GM19463 (cell line): ENCODE data around the gene EPB41L2.

ENCODE experiments used
- ATAC-seq: cut with Tn5 transposase; IDR thresholded peaks from one replicate; pipeline ENCODE4 v1.9.1; 2021; ENCODE audit warnings: mild to moderate bottlenecking, moderate library complexity; ENCODE audit not compliant: unreplicated experiment

Gene EPB41L2

DNA sequence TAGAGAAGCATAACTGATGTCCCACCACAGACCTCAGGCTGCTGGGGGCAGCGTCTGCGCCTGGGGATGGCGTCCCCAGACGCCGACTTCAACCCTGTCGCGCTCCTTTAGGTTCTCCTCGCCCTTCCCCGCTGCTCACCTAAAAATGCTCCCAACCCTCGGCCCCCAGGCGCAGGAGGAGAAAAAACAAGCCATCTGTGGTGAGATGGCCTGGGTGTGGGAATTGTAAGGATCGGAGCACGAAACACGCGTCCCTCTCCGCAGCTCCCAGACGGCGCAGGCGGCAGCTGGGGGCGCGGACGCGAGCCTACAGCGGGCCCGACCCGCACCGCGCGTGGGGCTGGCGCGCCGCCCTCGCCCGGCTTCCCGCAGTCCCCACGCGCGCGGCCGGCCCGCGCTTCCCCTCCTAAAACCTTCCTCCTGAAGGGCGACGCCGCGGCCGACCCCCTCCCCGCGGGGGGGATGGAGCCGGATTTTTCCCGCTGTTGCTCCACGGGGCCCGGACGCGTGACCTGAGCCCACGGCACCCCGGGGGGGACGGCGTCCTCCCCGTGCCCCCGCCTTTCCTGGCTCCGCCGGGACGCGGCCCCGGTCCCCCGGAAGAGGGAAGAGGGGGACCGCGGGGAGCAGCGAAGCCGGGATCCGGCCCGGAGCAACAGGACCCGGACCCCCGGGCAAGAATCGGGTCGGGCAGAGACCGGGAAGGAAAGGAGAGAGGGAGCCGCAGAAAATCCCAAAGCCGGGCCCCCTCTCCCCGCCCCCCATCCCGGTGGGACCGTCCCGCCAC is 611 bp downstream of the EPB41L2 start:
- ATAC-seq = no peak

DNA sequence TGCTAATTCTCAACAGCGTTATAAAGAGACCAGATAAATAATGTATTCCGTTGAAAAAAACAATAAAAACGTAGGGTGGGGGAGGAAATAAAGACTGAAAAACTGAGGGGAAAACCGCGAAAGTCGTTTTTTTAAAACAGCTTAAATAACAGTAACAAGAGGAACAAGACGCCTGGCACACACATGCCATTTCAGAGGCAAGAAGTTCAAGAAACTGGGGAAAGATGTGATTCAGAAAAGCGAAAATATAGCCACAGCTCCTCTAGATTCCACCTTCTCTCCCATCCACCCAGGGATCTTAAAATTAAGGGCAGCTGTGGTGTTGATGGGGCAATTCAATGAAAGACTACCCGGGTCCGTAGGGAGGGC is 1.3 kb downstream of the EPB41L2 start:
- ATAC-seq = no peak

DNA sequence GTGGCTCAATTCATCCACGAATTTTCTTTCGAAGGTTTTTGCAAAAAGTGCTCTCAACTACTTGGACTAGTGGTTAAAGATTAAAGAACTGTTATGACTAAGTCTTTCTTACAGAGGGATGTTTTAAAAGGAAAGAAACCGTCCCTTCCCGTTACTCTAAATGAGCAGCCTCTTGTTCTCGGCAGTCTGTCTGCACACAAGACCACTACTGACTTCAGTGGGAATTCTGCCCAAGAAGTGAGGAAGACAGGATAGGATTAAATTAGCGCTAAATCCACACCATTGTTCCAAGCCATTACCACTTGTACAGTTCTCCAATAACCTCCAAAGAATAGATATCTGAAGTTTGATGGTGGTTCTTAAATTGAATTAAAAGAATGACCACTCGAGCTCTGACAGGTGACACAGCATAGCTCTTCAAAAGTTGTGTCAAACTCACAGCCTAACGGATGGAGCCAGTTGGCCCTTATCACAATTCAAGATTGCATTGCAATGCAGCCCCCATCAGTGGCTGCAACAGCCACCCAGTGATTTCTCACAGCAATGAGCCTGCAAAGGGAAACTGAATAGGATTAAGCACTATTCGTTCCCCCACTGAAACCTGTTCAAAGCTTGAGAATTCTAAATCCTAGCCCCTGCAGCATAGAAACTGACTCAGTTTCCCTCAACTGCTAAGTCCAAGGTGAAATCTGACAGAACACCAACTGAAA is 1.8 kb downstream of the EPB41L2 start:
- ATAC-seq = peak; percentile 24

DNA sequence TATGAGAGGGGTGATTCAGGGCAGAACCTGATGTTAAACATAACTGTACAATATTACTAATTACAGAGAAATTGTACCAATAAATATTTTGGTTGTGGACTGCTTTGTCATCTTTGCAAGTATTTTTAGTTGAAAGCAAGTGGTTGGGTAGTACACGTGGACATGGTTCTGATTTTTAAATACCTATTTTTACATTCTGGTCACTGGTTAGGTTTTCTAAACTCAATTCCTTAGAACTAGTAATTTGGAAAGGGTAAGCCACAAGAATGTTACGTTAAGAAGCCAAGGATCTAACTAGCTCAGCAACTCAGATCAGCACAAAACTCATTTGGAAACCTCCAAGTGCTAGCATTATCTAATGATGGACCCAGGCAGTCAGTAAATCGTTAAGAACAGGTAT is 2.7 kb downstream of the EPB41L2 start:
- no peak for ATAC-seq

DNA sequence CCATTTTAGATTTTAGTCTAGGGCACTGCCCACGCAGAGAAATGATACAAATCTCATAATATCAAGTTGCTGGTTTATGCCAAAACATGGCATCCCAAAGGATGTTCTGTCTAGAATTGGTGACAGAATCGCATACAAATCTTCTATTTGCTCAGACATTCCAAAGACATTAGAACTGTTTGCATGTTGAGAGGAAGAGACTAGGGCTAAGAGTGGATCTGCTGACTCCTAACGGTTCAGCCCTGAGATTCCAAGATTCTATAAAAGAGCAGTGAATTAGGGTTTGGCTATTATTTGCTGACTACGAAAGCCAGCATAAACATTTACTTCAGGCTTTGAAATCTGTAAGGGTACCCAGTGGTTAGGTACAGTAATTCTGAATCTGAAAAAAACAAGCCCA is 3.6 kb downstream of the EPB41L2 start:
- ATAC-seq = no peak

DNA sequence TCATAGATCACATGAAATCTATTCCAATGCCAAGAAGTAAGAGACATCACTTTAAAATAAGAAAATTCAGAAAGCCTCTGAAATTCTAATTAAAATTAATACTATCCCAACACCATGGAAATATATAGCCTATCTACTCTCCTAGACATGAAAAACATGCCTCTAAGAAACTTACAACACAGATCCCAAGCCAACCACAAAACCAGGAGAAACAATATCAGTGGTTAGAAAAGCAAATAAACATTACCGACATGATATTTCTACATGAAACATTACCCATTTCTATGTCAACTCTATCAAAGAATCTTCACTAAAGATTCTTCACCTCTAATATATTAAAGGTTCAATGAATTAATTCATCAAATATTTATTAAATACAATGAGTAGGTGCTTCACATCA is 4.8 kb downstream of the EPB41L2 start:
- ATAC-seq = no peak

DNA sequence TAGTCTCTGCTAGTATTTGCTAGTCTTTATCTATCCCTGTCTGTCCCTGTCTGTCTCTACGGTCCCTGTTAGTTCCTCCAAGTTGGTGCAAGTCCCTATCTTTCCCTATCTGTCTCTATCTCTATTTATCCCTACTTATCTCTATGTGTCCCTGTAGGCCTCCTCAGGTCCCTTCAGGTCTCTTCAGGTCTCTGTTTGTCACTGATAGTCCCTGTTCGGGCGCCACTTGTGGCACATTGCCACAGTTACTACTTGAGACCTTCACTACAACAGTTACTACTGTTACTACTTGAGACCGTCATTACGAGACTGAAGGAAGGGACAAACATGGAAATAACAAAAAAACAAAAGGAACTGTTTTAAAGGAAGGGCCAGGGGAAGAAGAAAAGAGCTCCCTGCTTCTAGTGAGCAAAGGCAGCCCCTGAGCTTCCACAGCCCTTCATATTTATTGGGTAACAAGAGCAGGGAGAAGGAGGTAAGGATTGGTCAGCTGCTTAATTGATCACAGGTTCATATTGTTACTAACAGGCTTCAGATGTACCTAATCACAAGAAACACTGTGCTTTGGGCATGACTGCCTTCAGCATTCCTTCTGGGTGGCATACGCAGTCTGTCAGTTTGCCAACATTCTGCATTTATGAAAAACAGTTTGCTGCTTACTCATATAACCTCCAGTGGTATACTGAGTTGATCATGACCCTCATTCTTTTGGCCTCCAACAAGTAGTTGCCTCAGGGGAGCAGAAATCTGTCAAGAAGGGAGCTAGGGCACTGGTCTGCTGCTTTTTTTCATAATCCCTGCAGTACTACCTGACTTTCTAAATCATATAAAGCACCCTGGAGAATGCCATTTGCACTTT is 8.4 kb downstream of the EPB41L2 start:
- no peak for ATAC-seq

DNA sequence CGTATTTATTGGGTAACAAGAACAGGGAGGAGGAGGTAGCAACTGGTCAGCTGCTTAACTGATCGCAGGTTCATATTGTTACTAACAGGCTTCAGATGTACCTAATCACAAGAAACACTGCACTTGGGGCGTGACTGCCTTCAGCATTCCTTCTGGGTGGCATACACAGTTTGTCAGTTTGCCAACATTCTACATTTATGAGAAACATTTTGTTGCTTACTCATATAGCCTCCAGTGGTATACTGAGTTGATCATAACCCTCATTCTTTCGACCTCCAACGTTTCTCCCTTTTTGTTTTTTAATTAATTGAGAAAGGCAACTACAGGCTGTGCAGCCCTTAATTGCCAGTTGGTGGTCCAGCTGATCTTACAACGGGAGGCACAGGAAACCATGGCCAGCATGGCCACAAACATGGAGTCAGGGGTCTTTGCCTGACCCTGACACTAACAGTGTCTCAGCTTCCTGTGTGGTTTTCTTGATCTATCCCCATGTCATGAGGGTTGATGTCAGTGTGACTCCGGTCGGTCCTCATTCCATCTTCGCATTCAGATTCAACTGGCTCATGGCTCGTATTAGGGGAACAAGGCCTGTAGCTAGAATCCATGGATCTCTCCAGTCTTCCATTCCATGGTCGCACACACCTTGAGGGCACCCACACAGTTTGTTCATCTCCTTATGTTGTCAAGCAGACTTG is 9.4 kb downstream of the EPB41L2 start:
- ATAC-seq = no peak

DNA sequence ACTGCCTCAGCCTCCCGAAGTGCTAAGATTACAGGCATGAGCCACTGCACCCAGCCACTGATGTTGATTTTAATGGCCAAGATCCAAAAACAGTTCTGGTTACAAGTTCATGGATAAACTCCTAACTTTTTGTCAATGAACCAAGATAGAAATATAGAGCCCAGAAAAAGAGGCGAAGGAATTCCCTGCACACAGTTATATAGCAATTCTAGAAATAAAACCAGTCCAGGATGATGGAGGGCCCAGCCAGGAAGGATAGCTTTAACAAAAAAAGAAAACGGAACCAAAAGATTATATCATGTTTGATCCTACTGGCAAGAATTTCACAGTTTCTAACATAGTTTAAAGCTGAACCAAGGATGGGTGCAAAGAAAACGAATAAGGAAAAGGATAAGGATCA is 10.9 kb downstream of the EPB41L2 start:
- no peak for ATAC-seq

DNA sequence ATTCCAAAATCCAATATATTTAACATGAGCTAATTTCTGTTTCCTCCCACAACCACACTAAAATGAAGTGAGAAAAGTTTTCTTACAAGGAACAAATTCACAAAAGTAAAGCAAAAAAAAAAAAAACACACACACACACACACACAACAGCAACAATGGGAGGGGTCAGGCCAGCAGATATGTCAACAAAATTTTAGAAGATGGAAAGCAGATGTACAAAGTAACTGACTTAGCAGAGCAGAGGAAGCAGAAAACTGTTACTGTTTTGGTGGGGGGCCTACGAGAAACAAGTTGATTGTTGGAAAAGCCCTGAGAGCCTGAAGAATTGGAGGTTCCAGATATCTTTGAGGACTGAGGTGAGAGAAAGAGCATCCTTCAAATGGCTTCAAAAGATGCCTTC is 11.7 kb downstream of the EPB41L2 start:
- ATAC-seq = no peak

DNA sequence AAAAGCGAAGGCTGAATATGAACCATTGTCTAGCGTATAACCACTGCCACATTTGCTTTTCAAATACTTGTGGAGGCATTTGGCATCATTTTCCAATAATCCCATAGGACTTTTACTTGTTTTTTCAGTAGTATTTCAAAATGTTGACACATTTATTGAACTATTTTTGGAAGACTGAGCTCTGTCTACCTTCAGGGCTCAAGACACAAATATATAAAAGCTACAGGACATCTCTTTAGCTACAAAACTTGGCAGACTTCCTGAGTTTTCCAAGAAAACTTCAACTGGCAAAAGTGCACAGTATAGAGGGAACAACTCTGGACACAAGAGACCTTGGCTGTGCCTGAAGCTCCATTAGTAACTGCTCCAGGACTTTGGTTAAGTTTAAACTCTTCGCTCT is 13.4 kb downstream of the EPB41L2 start:
- no peak for ATAC-seq

DNA sequence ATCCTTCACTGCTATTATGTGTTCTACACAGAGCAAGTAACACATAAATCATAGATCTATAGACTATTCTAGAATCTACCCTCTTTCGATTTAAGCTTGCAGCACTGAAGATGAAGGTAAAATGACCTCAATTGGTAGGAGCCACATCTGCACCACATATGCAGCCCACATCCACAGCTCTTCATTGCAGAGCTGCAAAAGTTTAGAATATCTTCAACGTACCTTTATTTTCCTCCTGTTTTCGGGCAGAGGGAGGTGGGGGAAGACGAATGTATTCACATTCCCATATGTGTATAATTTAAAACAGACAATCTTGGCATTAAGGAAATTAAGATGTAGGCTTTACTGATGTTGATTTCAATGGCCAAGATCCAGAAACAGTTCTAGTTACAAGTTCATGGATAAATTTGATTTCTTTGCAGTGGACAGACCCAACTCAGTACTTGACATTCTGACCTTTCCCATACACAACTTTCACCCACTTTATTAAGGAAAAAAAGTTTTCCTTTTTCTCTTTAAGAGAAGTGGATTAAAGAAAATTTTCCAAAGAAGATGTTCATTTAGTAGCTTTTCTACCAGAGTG is 14.0 kb downstream of the EPB41L2 start:
- no peak for ATAC-seq

DNA sequence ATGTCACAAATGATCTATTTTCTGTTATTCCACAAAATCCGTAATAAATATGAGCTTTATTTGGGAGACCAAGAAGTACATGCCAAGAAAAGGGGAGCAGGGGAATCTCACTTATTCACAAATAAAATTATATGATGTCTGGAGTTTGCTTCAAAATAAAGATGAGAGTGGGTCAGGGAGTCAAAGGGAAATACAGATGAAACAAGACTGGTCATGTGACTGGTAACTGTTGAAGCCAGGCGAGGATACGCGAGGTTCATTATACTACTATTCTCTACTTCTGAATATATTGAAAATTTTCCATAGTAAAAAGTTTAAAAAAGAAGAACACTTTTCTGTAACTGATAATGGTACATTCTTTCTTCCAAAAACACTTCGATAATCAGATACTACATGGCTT is 14.6 kb downstream of the EPB41L2 start:
- ATAC-seq = no peak

DNA sequence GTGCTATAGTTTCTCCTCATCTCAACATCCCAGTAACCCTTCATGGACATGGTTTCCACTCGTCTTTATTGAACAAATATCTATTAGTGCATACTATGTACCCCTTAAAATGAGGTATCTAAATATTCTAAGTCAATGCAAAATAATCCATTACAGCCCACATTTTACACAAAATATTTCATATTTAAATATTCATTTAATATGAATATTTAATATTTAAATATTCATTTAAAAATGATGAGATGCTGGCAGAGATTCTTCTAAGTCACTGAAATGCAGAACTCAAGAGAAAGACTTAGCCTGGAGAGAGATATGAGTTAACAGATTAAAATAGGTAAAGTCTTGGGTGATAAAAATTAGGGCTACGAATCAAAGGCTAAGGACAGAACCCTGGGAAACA is 17.9 kb downstream of the EPB41L2 start:
- no peak for ATAC-seq

DNA sequence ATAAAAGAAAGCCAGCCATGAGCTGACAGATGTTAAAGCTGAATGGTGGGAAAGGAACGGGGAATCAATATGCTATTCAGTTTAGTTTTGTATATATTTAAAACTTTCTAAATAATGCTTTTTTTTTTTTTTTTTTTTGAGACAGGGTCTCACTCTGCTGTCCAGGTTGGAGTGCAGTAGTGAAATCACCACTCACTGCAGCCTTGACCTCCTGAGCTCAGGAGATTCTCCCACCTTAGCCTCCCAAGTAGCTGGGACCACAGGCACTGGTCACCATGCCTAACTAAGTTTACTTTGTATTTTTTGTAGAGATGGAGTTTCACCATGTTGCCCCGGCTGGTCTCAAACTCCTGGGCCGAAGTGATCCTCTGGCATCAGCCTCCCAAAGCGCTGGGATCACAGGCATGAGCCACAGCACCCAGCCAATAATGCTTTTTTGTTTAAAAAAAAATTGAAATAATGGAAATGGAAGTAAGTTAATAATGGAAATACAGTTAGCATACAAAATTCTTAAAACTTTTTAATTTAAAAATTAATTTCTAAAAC is 19.1 kb downstream of the EPB41L2 start:
- no peak for ATAC-seq

DNA sequence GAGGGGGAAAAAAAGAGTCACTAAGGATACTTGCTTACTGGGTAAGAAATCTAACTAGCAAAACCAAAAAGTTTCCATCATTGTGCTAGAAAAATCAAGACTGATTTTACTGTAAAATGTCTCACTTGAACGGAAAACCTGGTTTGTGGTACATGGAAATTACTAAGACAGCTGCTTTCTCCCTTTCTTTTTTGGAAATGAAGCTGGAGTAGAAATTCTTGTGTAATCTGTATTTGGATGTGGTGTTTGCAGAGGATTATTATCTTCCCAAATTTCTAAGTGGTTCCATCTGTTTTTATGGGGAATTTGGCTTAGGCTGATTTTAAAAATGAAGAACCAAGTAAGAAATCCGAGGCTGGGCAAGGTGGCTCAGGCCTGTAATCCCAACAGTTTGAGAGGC is 20.4 kb downstream of the EPB41L2 start:
- ATAC-seq = no peak

DNA sequence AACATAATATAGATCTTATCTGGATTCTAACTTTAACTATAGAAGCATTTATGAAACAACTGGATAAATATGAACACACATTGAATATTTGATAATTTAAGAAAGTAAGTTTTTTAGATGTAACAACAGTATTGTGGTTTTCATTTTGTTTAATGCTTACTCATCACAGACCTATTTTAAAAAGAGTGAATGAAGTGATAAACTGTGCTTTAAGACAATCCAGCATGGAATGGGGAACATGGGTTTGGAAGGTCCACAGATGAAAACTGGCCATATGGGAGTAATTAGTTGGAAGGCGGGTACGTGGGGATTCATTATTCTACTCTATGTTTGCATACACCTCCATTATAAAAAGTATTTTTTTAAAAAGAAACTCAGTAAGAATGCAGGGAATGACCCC is 21.2 kb downstream of the EPB41L2 start:
- ATAC-seq = no peak

DNA sequence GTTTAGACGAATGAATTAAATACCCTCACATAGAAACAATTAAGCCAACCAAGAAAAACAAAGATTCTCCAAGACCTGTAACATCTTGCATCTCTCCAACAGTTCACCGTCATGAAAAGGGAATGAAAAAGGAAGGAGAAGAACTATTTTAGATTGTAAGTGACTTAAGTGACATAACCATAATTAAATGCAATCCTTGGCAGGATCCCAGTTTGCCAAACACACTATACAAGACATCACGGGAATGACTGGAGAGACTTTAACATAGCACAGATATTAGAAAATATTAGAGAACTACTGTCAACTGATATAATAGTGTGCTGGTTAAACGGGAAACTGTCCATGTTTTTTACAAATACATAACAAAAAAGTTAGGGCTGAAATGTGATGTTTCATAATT is 22.2 kb downstream of the EPB41L2 start:
- ATAC-seq = no peak

DNA sequence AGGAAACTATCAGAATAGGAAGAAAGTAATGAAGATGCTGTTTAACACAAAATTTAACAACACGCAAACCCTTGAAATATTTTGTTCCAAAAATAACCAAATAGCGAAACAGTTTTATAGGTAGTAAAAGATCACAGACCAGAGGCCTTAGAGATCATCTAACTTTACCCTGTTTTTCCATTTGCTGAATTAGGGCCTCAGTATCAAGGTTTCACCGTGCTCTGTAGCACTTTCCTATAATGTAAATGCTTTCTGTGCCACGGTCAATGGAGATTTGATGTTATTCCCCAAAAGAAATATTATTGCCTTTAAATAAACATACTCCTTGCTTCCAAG is 23.7 kb downstream of the EPB41L2 start:
- no peak for ATAC-seq

DNA sequence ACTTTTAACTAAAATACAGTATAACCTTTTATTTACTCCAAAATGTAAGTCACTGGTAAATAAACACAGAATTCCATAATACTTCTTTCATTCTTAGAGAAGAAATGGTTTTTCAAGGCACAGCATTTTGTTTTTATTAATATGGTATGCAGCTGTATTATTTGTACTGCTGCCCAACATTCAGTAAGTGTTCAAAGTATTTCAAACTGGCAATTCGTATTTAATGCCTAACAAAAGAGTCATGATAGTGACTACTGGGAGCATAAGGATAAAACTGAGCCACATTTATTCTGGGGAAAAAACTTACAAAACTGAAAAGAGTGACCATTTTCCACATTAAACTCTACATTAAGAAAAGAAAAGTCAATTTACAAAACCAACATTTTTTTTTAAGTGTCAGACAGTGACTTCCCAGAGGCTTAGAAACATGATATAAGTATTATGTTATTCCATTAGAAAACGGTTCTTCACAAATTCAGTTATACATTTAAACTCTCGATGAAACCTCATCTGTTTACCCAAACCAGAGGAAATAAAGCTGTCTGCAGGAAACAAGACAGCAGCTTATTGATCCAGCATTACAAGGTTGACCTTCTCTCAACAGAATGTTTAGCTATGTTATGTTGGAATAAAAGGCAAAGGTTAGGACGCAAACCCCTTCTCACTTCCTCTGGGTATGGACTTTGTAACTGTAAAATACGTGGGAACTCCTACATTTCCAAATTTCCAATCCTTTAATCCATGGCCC is 24.3 kb downstream of the EPB41L2 start:
- ATAC-seq = no peak
